Activated CD4-positive, alpha-beta T cell treated with anti-CD3 and anti-CD28 coated beads, Interleukin-2, Interleukin-4, amounts not matched to agents 100 ng/mL and 50 ng/mL, durations not matched to agents 16 hours and 8 hours (primary cell): ENCODE results near the gene TRAK1.
A peak's percentile ranks its signal among the peaks of the same experiment; 100 is the strongest.
"Not testable (repeated sequence)": the region's sequence is repeated elsewhere in the genome, so short reads cannot be mapped to it uniquely, and the experiment has no call there.

Source experiments
- DNase-seq: peaks from one replicate; pipeline ENCODE4 v3.0.0-alpha.2; 2020; ENCODE audit warnings: low spot score

Gene TRAK1

GRCh38 chr3:42098171-42098570 lies 7.0 kb downstream of the TRAK1 start:
- DNase-seq: no peak

DNA sequence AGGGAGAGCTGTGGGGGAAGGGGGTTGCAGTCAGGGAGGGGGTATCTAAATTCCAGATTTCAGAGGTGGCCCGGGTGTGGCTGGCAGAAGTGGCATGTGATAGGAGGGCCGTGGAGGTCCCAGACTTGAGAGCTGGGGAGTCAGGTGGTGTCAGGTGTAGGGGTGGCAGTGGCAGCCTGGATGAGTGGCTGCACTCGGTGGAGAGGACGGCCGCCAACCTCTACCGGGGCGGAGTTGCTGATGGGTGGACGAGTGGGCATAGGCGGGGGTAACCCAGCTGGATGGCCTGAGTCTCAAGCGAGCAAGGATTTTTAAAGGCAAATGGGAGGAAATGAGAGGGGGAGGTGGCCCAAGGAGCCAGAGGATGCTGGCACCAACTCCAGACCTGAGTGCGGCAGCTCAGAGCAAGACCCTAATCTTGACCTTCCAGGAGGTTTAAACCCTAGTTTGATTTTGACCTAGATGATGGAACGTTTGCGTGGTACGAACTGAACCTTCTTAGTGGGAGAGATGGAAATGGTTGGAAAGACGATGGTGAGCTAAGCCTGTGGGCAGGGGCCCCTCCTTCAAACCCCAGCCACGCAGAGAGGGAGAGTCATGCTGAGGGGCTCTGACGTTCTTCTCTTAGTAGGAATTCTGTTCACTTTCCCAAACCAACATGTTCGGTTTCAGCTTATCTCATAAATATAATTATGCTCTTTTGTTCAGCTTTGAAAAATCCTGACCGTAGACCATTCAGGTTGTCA lies 8.0 kb downstream of the TRAK1 start:
- no peak for DNase-seq

GRCh38 chr3:42101048-42101447 lies 9.9 kb downstream of the TRAK1 start:
- no peak for DNase-seq

GRCh38 chr3:42101481-42101880 lies 10.3 kb downstream of the TRAK1 start:
- DNase-seq: no peak

GRCh38 chr3:42102571-42102970 lies 11.4 kb downstream of the TRAK1 start:
- DNase-seq: no peak

- DNase-seq: not testable (repeated sequence)
Measured at GRCh38 chr3:42103921-42104665, 12.9 kb downstream of the TRAK1 start.

- DNase-seq: not testable (repeated sequence)
Measured at GRCh38 chr3:42105994-42106393, 14.8 kb downstream of the TRAK1 start.

DNA sequence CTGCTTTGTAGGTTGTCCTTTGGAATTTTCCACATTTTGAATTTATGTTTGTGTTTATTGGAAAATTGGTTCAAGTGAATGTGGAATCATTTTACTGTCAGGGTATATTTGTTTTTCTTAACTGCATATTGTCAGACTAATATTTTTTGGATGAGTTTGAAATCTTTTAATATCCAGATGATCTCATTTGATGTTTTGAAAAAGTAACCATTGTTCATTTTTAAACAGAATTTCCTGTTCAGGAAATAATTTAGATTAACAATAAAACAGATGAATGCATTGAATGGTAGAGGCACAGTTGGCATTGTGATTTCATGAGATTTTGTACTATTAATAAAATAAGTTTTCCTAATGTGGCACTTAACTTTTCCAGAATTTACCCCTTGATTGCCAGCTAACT lies 15.5 kb downstream of the TRAK1 start:
- no peak for DNase-seq

GRCh38 chr3:42110631-42111030 lies 19.5 kb downstream of the TRAK1 start:
- DNase-seq: no peak

- DNase-seq: no peak
Measured at GRCh38 chr3:42114130-42114725, 23.1 kb downstream of the TRAK1 start.

DNA sequence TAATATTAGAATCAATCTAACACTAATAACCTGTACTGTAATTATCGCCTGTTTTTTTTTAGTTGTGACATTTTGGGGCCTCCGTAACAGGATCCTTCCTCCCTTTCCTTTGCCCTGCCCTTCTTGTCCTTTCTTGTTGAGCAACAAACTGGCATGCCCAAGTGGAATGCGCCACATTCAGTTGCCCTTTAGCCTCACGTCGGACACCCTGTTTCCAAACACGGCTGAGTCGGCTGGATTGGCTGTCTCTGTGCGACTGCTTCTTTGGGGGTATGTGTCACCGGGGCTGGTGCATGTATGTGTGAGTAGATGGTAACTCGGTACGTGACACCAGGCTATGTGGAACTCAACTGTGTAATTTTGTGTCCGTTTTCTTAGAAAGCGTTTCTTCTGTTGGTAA lies 24.1 kb downstream of the TRAK1 start:
- DNase-seq: no peak

DNA sequence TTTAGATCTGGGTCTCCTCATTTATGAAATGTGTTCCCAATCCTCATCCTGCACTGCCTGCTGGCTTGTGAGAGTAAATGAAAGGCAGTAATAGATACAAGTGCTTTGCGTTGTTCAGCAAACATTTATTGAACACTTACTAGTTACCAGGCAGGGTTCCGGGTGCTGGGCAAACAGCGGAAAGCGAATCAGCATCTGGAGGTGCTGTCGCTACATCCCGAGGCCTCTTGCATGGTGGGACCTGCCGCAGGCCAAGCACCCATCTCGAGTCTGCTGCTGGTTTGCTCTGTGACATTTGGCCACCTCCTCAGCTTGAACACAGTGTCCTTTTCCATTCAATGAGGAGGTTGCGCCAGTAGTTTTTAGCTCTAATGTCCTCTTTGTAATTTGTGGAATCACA lies 24.8 kb downstream of the TRAK1 start:
- DNase-seq: no peak

DNA sequence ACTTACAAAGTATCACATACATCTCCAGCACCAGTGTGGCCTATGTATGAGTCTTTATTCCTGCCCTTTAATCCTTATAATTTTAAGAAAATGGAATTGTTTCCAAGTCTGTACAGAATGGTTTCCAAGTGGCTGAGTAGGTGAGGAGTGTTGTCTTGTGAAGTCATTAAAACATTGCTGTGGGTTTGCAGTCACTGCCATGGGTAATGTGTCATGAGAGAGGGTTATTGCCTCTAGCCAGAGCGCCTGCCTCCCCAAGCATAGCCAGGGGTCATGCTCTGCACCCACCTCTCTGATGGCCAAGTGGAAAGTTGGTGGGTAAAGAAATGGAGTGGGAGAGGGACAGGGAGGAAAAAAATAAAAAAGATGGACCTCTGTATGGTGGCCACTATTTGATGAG lies 25.3 kb downstream of the TRAK1 start:
- DNase-seq: no peak

DNA sequence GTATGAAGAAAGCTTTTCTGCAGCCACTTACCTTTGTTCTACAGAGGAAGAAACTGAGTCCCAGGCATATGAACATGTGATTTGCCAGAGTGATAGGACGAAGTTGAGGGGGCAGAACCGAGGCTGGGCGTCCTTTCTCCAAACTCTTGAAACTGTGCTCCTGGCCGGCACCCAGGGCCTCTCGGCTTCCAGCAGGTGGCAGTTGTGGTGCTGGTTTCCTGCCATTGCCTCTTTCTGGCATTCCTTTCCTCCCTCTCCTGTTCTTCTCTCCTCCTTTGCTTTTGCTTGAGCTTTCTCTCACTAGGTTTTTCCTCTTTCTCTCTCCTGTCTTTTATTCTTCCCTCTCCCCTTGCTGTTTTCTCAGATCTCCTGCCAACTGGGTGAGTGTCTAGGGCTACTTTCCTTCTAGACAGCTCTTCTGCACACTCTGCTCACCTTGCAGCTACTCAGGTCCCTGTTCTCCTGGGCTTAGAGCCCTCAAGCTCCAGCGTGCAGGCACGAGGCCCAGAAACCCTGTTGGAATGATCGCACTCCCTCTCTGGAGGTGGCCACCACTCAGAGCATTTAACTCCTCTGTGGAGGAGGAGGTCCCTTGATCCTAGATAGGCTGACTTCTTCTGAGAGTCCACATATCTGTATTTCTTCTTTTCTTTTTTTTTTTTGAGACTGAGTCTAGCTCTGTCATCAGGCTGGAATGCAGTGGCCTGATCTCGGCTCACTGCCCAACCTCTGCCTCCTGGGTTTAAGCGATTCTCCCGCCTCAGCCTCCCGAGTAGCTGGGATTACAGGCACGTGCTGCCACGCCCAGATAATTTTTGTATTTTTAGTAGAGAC lies 26.2 kb downstream of the TRAK1 start:
- DNase-seq: no peak

- peak; percentile 33 for DNase-seq
Measured at GRCh38 chr3:42118762-42119361, 27.7 kb downstream of the TRAK1 start.

DNA sequence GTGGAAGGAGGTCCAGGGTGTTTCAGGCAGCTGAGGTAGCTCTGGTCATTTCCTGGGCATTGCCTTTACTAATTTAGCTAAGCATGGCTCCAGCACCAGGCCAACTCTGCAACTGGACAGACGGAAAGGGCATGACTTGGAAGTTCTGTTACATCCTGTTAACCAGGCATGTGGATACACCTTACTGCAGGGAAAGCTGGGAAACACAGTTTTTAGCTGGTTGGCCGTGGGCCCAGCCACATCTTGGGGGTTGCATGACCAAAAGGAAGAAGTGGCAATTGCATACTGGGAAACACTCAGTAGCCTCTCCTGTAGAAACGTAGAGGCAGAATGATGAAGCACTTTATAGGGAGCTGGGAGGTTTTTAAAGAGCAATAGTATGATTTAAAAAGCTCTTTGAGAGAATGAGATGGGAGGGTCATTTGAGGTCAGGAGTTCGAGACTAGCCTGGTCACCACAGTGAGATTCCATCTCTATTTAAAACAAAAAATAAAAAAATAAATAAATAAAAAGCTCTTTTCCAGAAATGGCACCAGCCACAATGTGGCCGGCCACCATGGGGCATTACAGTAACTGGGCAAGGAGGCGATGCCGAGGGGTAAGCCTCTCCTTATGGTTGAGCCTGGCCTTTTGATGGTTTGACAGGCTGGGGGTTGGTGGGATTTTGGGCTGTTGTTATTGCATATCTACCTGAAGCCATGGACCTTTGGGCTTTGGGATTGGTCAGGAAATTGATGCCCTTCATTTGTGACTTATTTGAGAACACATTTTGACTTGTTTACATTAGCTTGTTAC lies 28.6 kb downstream of the TRAK1 start:
- no peak for DNase-seq

GRCh38 chr3:42120866-42121265 lies 29.7 kb downstream of the TRAK1 start:
- DNase-seq: no peak

DNA sequence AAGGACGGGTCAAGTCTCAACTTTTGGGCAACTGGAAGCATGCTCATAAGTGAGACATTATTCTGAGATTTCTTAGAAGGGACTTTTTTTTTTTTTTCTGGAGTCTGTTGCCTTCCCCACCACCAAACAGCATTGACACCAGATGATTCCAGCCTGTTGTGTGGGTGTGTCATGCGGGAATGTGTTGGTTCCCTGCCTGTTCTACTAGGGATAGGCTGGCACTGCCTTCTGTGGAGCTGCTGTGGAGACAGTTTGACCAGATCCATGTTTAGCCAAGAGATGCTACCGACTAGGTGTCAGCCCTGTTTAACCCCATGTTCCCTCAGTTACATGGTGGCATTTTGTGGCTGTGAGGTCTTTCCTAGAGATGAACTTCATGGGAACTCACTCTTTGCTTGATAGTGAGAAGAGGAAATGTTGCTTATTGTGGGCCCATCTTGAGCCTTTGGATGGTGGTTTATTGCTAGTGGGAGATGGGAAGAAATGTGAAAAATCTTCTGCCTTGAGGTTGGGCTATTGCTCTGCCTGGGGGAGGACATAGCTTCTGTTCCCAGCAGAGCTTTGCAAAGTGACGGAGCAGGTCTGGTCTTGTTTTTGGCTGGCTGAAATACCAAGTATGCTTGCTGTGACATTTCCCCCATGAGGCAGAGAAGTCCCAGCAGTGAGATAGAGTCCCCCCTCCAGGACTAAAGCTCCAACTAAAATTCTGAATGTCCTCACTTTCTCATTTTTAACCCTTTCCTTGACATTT lies 31.3 kb downstream of the TRAK1 start:
- DNase-seq: no peak

GRCh38 chr3:42123012-42123581 lies 31.9 kb downstream of the TRAK1 start:
- DNase-seq: no peak
